NB4 (cell line): ENCODE measurements around the gene LETMD1.

Experiments
- DNase-seq: peaks from one replicate; pipeline ENCODE4 v3.0.0; 2010; ENCODE audit warnings: low read depth
- H3K4me3 ChIP-seq: one replicate; pipeline ENCODE4 v1.5.1; 2011; ENCODE audit warnings: mild to moderate bottlenecking, low read depth, low read length, moderate library complexity
- CTCF ChIP-seq: IDR thresholded peaks from one replicate; pipeline ENCODE4 v1.5.1; 2012; ENCODE audit warnings: low read depth, low read length
- MAX ChIP-seq: IDR thresholded peaks from 2 replicates; pipeline ENCODE4 v1.6.1; 2011; ENCODE audit warnings: low read depth, low read length
- MYC ChIP-seq: IDR thresholded peaks from 2 replicates; pipeline ENCODE4 v1.6.1; 2011; ENCODE audit warnings: low read depth, low read length
- POLR2A ChIP-seq: IDR thresholded peaks from 2 replicates; pipeline ENCODE4 v1.6.1; 2011; ENCODE audit warnings: mild to moderate bottlenecking; ENCODE audit not compliant: insufficient read length; ENCODE audit errors: extremely low read depth

Gene LETMD1

GRCh38 chr12:51098611-51099010, 50.5 kb downstream of the LETMD1 start:
- no peak overlapping the region for H3K4me3 ChIP-seq
- no peak for TF ChIP-seq MAX
- no peak for TF ChIP-seq MYC
- TF ChIP-seq CTCF, result no peak
- no peak for TF ChIP-seq POLR2A
- no peak for DNase-seq

GRCh38 chr12:51103977-51104376, 55.9 kb downstream of the LETMD1 start:
- no peak for DNase-seq
- TF ChIP-seq MAX (no peak), CTCF (no peak), POLR2A (no peak), MYC (no peak)
- no peak overlapping the region for H3K4me3 ChIP-seq

- DNase-seq, result no peak
- TF ChIP-seq MAX (no peak), CTCF (no peak), POLR2A (no peak), MYC (no peak)
- H3K4me3 ChIP-seq, result no peak overlapping the region
Measured at GRCh38 chr12:51108136-51108535, 60.0 kb downstream of the LETMD1 start.
